ENCODE measurements around the gene POU2AF3. TPM values are rescaled to one million over a fixed set of nuclear protein-coding genes. Genes with fewer than 3 reads are reported as not detected.

POU2AF3 gene
- total RNA-seq, 2 donors from 2014 or later: 1.0 to 10.9 TPM

GRCh38 chr11:111322534-111322933 lies 24.2 kb downstream of the POU2AF3 start:
- TF ChIP-seq CTCF (IDR thresholded peaks at IDR 0.05): no peak
- TF ChIP-seq POLR2A (IDR thresholded peaks at IDR 0.05): no peak
- Histone ChIP-seq H3K27ac (no peak overlapping the region), H3K27me3 (no peaks in the 10 kb centered on the region), H3K4me1 (peaks cover 28% of the 10 kb centered on the region), H3K36me3 (replicated peaks in 1 of 2; ENCODE audit: insufficient read depth in 1 of 2, low read depth in 2 of 2) (no peaks in the 10 kb centered on the region), H3K4me3 (no peak overlapping the region), H3K9me3 (no peaks in the 10 kb centered on the region)
- ATAC-seq (no peak), DNase-seq (no peak)
- 88 to 94% methylated on average over 2 of the region's 2 CpGs for WGBS, 2 donors
- intact Hi-C loops (cut with DNase I): no loop called here

- Histone ChIP-seq H3K9me3 (no peaks in the 10 kb centered on the region), H3K4me1 (peaks cover 45% of the 10 kb centered on the region), H3K4me3 (no peak overlapping the region), H3K27me3 (no peaks in the 10 kb centered on the region), H3K36me3 (replicated peaks in 1 of 2; ENCODE audit: insufficient read depth in 1 of 2, low read depth in 2 of 2) (no peaks in the 10 kb centered on the region), H3K27ac (peak overlapping the region in 1 of 4 donors; percentile 7)
- intact Hi-C loops (cut with DNase I): no loop called here
- DNase-seq: no peak
- TF ChIP-seq POLR2A (IDR thresholded peaks at IDR 0.05) (no peak), CTCF (IDR thresholded peaks at IDR 0.05) (no peak)
- 65 to 72% methylated on average over 5 of the region's 5 CpGs for WGBS, 2 donors
- no peak for ATAC-seq
Measured at GRCh38 chr11:111324277-111324720, 26.0 kb downstream of the POU2AF3 start.

GRCh38 chr11:111325259-111325658 lies 26.9 kb downstream of the POU2AF3 start:
- intact Hi-C loops (cut with DNase I): no loop called here
- H3K27me3 ChIP-seq: no peaks in the 10 kb centered on the region
- ATAC-seq: no peak
- 84 to 94% methylated on average over 5 of the region's 5 CpGs for WGBS, 2 donors
- TF ChIP-seq POLR2A (IDR thresholded peaks at IDR 0.05): no peak
- no peak for TF ChIP-seq CTCF (IDR thresholded peaks at IDR 0.05)
- H3K27ac ChIP-seq: no peak overlapping the region
- H3K36me3 ChIP-seq (replicated peaks in 1 of 2; ENCODE audit: insufficient read depth in 1 of 2, low read depth in 2 of 2): no peaks in the 10 kb centered on the region
- H3K4me3 ChIP-seq: no peak overlapping the region
- DNase-seq: no peak
- H3K4me1 ChIP-seq: peaks cover 52% of the 10 kb centered on the region
- no peaks in the 10 kb centered on the region for H3K9me3 ChIP-seq

GRCh38 chr11:111326824-111327223 lies 28.5 kb downstream of the POU2AF3 start:
- Histone ChIP-seq H3K4me3 (no peak overlapping the region), H3K27ac (peak overlapping the region in 1 of 4 donors; percentile 79), H3K27me3 (no peaks in the 10 kb centered on the region), H3K4me1 (peaks cover 55% of the 10 kb centered on the region), H3K9me3 (no peaks in the 10 kb centered on the region), H3K36me3 (replicated peaks in 1 of 2; ENCODE audit: insufficient read depth in 1 of 2, low read depth in 2 of 2) (no peaks in the 10 kb centered on the region)
- TF ChIP-seq POLR2A (IDR thresholded peaks at IDR 0.05) (no peak), CTCF (IDR thresholded peaks at IDR 0.05) (no peak)
- 18 to 27% methylated on average over 3 to 4 of the region's 4 CpGs for WGBS, 2 donors
- DNase-seq (no peak), ATAC-seq (no peak)
- intact Hi-C loops (cut with DNase I): no loop called here

GRCh38 chr11:111327908-111328624 lies 29.7 kb downstream of the POU2AF3 start:
- Histone ChIP-seq H3K4me3 (no peak overlapping the region), H3K27me3 (no peaks in the 10 kb centered on the region), H3K36me3 (replicated peaks in 1 of 2; ENCODE audit: insufficient read depth in 1 of 2, low read depth in 2 of 2) (no peaks in the 10 kb centered on the region), H3K4me1 (peaks cover 67% of the 10 kb centered on the region), H3K9me3 (no peaks in the 10 kb centered on the region), H3K27ac (peak overlapping the region; percentile 47 to 79 (median 62))
- TF ChIP-seq CTCF (IDR thresholded peaks at IDR 0.05) (peak in 1 of 7 experiments; percentile 19), POLR2A (IDR thresholded peaks at IDR 0.05) (peak in 1 of 3 donors; percentile 15)
- DNase-seq (peak; percentile 90 to 96 (median 96)), ATAC-seq (peak; percentile 96)
- WGBS, 2 donors: 20 to 32% methylated on average over 7 to 8 of the region's 8 CpGs
- intact Hi-C loops (cut with DNase I): no loop called here
